ENCODE measurements around the gene FRMD1.

Gene FRMD1

DNA sequence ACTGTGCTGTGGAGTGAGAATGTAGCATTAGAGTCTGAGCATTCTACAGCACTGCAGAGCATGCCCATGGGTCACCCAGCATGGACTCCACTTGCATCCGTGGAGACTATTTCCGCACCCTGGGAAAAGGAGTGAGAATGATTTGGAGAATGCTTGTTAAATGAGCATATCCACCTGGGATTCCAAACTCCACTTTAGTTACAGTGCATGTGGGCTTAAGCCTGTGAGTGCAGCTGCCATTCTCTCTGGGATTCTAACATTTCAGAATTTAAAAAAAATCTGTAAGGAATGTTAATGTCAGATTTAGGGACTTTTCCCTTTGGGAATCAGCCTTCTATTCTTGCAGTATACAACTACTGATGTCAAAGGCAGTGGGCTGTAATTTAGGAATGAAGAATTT lies 48.1 kb downstream of the FRMD1 start:
- H3K4me3 ChIP-seq (ENCODE audit: low read depth, low read length), result no peak overlapping the region
- peaks cover 6% of the 10 kb centered on the region for H3K4me1 ChIP-seq (ENCODE audit: control insufficient read depth, insufficient read depth, low read length)
- no peaks in the 10 kb centered on the region for H3K36me3 ChIP-seq (ENCODE audit: control insufficient read depth in 2 of 2, insufficient read depth in 1 of 2, low read length in 2 of 2)
- no peak overlapping the region for H3K27ac ChIP-seq (ENCODE audit: extremely low read depth, low read depth, low read length)
- no peaks in the 10 kb centered on the region for H3K9me3 ChIP-seq (ENCODE audit: control insufficient read depth, insufficient read depth, low read depth, low read length)
- ChIA-PET CTCF (no interaction called here), POLR2A (no interaction called here)
- TF ChIP-seq, protein P1, sequence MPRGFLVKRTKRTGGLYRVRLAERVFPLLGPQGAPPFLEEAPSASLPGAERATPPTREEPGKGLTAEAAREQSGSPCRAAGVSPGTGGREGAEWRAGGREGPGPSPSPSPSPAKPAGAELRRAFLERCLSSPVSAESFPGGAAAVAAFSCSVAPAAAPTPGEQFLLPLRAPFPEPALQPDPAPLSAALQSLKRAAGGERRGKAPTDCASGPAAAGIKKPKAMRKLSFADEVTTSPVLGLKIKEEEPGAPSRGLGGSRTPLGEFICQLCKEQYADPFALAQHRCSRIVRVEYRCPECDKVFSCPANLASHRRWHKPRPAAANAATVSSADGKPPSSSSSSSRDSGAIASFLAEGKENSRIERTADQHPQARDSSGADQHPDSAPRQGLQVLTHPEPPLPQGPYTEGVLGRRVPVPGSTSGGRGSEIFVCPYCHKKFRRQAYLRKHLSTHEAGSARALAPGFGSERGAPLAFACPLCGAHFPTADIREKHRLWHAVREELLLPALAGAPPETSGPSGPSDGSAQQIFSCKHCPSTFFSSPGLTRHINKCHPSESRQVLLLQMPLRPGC (tag by site-specific recombination; IDR thresholded peaks at IDR 0.05), result no peak
- TF ChIP-seq IKZF3 (tag by site-specific recombination; IDR thresholded peaks at IDR 0.05), result 0 out of 2 replicates have a peak, but pooled peaks have one; percentile 15

DNA sequence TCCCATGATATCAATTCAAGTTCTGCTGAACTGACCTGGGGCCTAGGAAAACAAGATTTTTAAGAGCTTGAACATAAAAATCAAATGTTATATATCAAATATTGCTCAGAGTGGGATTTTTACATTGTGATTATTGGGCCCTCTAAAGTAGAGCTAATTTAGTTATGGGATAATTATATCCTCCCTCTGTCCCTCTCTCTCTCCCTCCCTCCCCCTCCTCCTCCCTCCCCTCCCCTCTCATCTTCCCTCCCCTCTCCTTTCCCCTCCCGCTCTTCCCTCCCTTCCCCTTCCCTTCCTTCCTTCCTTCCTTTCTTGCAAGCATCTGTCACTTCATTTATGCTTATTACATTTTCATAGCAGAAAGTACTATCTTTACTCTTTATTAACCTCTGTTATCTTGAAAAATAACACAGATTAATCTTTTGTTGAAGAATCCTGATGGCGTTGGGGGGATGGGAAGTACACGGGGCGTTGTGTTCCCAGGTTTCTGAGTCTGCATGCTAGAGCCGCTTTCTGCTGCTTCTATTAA lies 48.7 kb downstream of the FRMD1 start:
- Histone ChIP-seq H3K4me3 (ENCODE audit: low read depth, low read length) (no peak overlapping the region), H3K36me3 (ENCODE audit: control insufficient read depth in 2 of 2, insufficient read depth in 1 of 2, low read length in 2 of 2) (no peaks in the 10 kb centered on the region), H3K27ac (ENCODE audit: extremely low read depth, low read depth, low read length) (no peak overlapping the region), H3K4me1 (ENCODE audit: control insufficient read depth, insufficient read depth, low read length) (peaks cover 6% of the 10 kb centered on the region), H3K9me3 (ENCODE audit: control insufficient read depth, insufficient read depth, low read depth, low read length) (no peaks in the 10 kb centered on the region)
- TF ChIP-seq OVOL3 (tag by site-specific recombination; IDR thresholded peaks at IDR 0.05) (no peak), ZNF214 (tag by site-specific recombination; IDR thresholded peaks at IDR 0.05; ENCODE audit: borderline replicate concordance) (no peak), WT1 (tag by site-specific recombination; IDR thresholded peaks at IDR 0.05) (peak; percentile 60), ZNF350 (tag by site-specific recombination; IDR thresholded peaks at IDR 0.05) (no peak), ZNF670 (tag by site-specific recombination; IDR thresholded peaks at IDR 0.05; ENCODE audit: low read depth) (no peak)
- TF ChIP-seq, protein P2, sequence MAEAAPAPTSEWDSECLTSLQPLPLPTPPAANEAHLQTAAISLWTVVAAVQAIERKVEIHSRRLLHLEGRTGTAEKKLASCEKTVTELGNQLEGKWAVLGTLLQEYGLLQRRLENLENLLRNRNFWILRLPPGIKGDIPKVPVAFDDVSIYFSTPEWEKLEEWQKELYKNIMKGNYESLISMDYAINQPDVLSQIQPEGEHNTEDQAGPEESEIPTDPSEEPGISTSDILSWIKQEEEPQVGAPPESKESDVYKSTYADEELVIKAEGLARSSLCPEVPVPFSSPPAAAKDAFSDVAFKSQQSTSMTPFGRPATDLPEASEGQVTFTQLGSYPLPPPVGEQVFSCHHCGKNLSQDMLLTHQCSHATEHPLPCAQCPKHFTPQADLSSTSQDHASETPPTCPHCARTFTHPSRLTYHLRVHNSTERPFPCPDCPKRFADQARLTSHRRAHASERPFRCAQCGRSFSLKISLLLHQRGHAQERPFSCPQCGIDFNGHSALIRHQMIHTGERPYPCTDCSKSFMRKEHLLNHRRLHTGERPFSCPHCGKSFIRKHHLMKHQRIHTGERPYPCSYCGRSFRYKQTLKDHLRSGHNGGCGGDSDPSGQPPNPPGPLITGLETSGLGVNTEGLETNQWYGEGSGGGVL (tag by site-specific recombination; IDR thresholded peaks at IDR 0.05), result peak; percentile 58
- ChIA-PET POLR2A (no interaction called here), CTCF (interaction anchor here (0.6 to 0.8 kb wide), 2 partner anchors 39 to 679 kb away, joined by 4 to 6 read pairs; no protein-coding TSS in a partner anchor)

DNA sequence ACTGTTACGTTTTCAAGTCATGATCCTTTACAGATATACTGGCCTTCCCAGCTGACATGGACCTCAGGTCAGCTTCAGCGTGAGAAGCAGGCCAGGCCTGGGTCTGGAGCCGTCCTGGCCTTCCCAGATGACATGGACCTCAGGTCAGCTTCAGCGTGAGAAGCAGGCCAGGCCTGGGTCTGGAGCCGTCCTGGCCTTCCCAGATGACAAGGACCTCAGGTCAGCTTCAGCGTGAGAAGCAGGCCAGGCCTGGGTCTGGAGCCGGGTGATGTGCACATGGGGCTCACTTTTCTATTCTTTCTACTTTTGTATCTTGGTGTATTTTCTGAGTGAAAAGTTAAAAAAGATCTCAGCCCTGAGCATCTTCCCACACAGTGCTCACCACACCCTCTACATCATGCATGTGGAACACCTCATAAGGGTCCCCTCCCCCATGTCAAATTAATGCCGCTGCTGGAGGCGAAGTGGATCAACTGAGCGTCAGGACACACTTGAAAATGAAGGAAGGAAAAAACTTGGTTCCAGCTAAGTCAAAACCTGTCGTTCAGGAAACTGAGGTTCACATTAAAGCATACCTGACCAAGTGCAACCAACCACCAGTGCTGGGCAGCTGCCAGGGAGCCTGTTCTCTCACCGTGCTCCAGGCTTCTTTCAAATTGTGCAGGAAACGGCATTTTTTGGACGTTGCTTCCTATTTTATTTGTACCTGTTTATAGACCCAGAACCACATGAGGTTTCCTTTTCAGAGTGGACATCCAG lies 49.4 kb downstream of the FRMD1 start:
- ChIA-PET POLR2A (no interaction called here), CTCF (interaction anchor here (0.6 to 0.8 kb wide), 2 partner anchors 39 to 679 kb away, joined by 4 to 6 read pairs; no protein-coding TSS in a partner anchor)
- Histone ChIP-seq H3K36me3 (ENCODE audit: control insufficient read depth in 2 of 2, insufficient read depth in 1 of 2, low read length in 2 of 2) (no peaks in the 10 kb centered on the region), H3K4me3 (ENCODE audit: low read depth, low read length) (no peak overlapping the region), H3K9me3 (ENCODE audit: control insufficient read depth, insufficient read depth, low read depth, low read length) (no peaks in the 10 kb centered on the region), H3K27ac (ENCODE audit: extremely low read depth, low read depth, low read length) (no peak overlapping the region), H3K4me1 (ENCODE audit: control insufficient read depth, insufficient read depth, low read length) (peaks cover 9% of the 10 kb centered on the region)
- TF ChIP-seq ZFHX2 (tag by site-specific recombination; conservative IDR thresholded peaks at IDR 0.05), result no peak; the same call in 1 of the 2 replicates
- no peak for TF ChIP-seq HOXA7 (CRISPR knock-in tag; IDR thresholded peaks at IDR 0.05; ENCODE audit: borderline replicate concordance)
- no peak for TF ChIP-seq KLF10 (tag by site-specific recombination; IDR thresholded peaks at IDR 0.05)
- no peak for TF ChIP-seq ZBTB48 (tag by site-specific recombination; IDR thresholded peaks at IDR 0.05)
- TF ChIP-seq, protein P3, sequence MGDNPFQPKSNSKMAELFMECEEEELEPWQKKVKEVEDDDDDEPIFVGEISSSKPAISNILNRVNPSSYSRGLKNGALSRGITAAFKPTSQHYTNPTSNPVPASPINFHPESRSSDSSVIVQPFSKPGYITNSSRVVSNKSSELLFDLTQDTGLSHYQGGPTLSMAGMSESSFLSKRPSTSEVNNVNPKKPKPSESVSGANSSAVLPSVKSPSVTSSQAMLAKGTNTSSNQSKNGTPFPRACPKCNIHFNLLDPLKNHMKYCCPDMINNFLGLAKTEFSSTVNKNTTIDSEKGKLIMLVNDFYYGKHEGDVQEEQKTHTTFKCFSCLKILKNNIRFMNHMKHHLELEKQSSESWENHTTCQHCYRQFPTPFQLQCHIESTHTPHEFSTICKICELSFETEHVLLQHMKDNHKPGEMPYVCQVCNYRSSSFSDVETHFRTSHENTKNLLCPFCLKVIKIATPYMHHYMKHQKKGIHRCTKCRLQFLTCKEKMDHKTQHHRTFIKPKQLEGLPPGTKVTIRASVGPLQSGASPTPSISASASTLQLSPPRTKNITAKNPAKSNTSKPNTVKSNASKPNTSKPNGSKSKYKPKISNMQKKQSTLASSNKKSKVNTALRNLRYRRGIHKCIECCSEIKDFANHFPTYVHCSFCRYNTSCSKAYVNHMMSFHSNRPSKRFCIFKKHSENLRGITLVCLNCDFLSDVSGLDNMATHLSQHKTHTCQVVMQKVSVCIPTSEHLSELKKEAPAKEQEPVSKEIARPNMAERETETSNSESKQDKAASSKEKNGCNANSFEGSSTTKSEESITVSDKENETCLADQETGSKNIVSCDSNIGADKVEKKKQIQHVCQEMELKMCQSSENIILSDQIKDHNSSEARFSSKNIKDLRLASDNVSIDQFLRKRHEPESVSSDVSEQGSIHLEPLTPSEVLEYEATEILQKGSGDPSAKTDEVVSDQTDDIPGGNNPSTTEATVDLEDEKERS (tag by site-specific recombination; IDR thresholded peaks at IDR 0.05), result no peak
- TF ChIP-seq ZNF529 (tag by site-specific recombination; IDR thresholded peaks at IDR 0.05; ENCODE audit: insufficient replicate concordance), result no peak
